Brain microvascular endothelial cell (primary cell): ENCODE data around the gene LRRC8D.

Source experiments
- DNase-seq: peaks from one replicate; pipeline ENCODE4 v3.0.0-alpha.2; 2020
- H3K27ac ChIP-seq: fragments of 250-450 bp; sonication (Bioruptor Pico); 2 replicates; pipeline ENCODE4 v1.5.1; 2020; ENCODE audit warnings: mild to moderate bottlenecking, moderate library complexity
- H3K27me3 ChIP-seq: fragments of 250-450 bp; sonication (Bioruptor Pico); replicated peaks from 2 replicates; pipeline ENCODE4 v1.5.1; 2020; ENCODE audit warnings: mild to moderate bottlenecking
- H3K36me3 ChIP-seq: fragments of 250-450 bp; sonication (Bioruptor Pico); replicated peaks from 2 replicates; pipeline ENCODE4 v1.5.1; 2020; ENCODE audit warnings: mild to moderate bottlenecking
- H3K4me3 ChIP-seq: 2 replicates; pipeline ENCODE4 v1.5.1; 2011; ENCODE audit warnings: low read depth, mild to moderate bottlenecking, control low read depth, low read length, moderate library complexity
- in situ Hi-C: cut with HindIII; loops from 2 replicates; pipeline ENCODE4 v1.10.0; 2017; ENCODE audit warnings: low sequenced_read_pairs, low pct_ligation_motif_present
- TF ChIP-seq, protein P1 (sequence below): IDR thresholded peaks from 2 replicates; pipeline ENCODE4 v1.5.1; 2011; ENCODE audit warnings: low read depth, mild to moderate bottlenecking, moderate library complexity, low read length, control low read depth, inconsistent platforms; ENCODE audit errors: missing control alignments

LRRC8D gene

DNA sequence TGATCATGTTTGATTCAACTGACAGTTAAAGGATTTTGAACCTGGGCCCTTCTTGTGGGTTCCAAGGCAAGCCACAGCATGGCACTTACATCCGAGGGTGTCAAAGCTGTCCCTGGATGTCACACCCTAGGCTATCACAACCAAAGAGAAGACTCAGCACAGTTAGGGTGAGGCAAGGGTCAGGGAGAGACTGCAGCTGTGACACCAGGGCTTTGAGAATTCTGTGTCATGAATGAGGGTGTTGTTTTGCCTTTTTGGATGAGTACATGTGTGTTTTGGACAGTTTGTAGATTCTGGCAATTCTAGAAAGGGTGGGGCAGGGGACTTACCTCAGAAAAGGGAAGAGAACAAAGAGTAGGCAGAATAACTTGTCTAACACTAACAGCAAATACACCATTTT, 136.3 kb downstream of the LRRC8D start:
- H3K27ac ChIP-seq, result no peak overlapping the region
- in situ Hi-C loops, result no loop called here
- TF ChIP-seq, protein P1, sequence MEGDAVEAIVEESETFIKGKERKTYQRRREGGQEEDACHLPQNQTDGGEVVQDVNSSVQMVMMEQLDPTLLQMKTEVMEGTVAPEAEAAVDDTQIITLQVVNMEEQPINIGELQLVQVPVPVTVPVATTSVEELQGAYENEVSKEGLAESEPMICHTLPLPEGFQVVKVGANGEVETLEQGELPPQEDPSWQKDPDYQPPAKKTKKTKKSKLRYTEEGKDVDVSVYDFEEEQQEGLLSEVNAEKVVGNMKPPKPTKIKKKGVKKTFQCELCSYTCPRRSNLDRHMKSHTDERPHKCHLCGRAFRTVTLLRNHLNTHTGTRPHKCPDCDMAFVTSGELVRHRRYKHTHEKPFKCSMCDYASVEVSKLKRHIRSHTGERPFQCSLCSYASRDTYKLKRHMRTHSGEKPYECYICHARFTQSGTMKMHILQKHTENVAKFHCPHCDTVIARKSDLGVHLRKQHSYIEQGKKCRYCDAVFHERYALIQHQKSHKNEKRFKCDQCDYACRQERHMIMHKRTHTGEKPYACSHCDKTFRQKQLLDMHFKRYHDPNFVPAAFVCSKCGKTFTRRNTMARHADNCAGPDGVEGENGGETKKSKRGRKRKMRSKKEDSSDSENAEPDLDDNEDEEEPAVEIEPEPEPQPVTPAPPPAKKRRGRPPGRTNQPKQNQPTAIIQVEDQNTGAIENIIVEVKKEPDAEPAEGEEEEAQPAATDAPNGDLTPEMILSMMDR, result no peak
- no peak for DNase-seq
- no peaks in the 10 kb centered on the region for H3K36me3 ChIP-seq
- no peaks in the 10 kb centered on the region for H3K27me3 ChIP-seq
- H3K4me3 ChIP-seq, result no peak overlapping the region

DNA sequence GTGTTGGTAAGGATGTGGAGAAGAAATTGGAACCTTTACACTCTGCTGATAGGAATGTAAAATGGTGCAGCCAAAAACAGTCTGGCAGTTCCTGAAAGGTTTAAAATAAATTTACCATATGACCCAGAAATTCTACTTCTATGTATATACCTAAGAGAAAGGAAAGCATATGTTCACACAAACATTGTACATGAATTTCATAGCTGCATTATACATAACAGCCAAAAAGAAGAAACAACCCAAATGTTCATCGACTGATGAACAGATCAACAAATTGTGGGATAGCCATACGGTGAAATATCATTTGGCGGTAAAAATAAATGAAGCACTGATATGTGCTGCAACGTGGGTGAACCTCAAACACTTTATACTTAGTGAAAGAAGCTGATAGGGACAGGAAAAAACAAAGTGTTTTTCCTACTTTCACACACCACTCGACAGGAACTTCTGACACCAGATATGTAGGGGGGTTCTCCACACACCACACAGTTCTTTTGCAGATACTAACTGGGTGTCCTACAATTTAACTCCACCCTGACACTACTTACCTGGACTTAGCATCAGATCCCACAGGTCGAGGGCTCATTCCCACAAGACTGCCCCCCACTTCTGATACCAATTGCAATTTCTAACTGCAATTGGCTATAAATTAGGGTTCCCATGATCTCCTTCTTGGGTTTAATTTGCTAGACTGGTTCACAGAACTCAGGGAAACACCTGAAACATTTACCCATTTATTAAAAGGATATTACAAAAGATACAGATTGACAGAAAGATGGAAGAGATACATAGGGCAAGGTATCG, 138.2 kb downstream of the LRRC8D start:
- Histone ChIP-seq H3K27ac (no peak overlapping the region), H3K4me3 (no peak overlapping the region), H3K36me3 (no peaks in the 10 kb centered on the region), H3K27me3 (no peaks in the 10 kb centered on the region)
- in situ Hi-C loops, result no loop called here
- no peak for DNase-seq
- TF ChIP-seq, protein P1, result no peak

DNA sequence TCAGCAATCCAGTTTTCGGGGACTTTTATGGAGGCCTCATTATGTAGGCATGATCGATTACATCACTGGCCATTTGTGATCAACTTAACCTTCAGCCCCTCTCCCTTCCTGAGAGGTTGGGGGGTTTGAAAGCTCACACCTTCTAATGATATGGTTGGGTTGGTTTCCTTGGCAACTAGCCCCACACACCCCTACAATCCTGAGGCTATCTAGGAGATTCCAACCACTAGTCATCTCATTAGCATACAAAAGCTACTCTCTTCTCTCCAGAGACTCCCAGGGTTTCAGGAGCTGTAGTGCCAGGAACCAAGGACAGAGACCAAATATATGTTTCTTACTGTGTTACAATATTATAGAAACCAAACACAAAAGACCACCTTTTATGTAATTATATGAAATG, 138.9 kb downstream of the LRRC8D start:
- no peaks in the 10 kb centered on the region for H3K36me3 ChIP-seq
- in situ Hi-C loops, result no loop called here
- no peak for DNase-seq
- H3K4me3 ChIP-seq, result no peak overlapping the region
- H3K27me3 ChIP-seq, result no peaks in the 10 kb centered on the region
- TF ChIP-seq, protein P1, result no peak
- H3K27ac ChIP-seq, result no peak overlapping the region

DNA sequence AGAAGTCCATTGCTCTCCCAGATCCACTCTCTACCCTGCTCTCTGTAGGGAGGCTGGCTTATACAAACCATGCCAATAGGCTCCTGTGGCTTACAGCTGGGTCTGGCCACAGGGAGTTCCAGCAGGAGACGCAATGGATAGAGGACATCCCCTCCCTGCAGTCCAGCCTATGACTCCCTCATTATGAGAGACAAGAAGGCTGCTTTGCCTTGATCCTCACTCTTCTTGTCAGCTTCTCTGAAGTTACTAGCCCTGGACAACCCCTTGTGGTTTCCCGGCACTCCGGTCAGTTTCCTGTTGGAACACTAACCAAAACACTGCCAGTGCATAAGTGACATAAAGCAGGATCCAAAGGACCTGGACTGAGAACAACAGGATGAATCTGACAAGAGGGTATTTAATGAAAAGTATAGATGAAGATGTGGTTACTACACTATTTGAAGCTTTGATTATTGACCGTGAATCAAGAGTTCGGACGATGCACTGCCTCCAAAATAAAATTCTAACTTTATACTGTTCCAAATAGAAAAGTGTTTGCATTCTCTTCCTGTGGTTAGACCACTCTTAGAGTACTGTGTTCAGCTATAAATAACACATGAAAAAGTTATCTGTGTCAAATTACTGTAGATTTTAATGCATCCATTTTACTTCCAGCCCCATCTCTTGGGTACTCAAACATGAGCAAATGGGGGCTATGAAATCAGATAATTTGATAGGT, 141.4 kb downstream of the LRRC8D start:
- TF ChIP-seq, protein P1, result peak; percentile 12
- no peak overlapping the region for H3K4me3 ChIP-seq
- in situ Hi-C loops, result no loop called here
- H3K36me3 ChIP-seq, result no peaks in the 10 kb centered on the region
- no peaks in the 10 kb centered on the region for H3K27me3 ChIP-seq
- H3K27ac ChIP-seq, result peak overlapping the region; percentile 5
- DNase-seq, result peak; percentile 56

DNA sequence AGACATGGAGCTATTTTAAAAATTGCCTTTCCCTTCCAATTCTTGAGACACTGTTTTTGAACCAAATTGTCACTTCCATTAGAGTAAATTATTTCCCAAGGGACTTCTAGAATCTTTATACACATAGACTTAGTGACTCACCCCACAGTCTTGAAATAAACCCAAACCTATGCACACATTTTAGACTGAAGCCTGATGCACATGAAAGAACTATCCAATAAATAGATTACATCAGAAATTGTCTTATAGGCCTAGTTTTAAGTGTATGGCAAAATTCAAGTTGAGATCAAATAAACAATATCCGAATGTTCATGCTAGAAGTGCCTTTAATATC, 141.9 kb downstream of the LRRC8D start:
- TF ChIP-seq, protein P1, result no peak
- Histone ChIP-seq H3K27ac (no peak overlapping the region), H3K36me3 (no peaks in the 10 kb centered on the region), H3K27me3 (no peaks in the 10 kb centered on the region), H3K4me3 (no peak overlapping the region)
- in situ Hi-C loops, result no loop called here
- DNase-seq, result no peak
